Fibroblast of mammary gland (primary cell): Measurements from ENCODE around the gene LYRM7.

ENCODE experiments used
- DNase-seq: peaks from one replicate; pipeline ENCODE4 v3.0.0-alpha.2; 2010; ENCODE audit warnings: low read depth
- H3K4me3 ChIP-seq: 2 replicates; pipeline ENCODE4 v1.5.1; 2011; ENCODE audit warnings: low read depth, mild to moderate bottlenecking, low read length, moderate library complexity; ENCODE audit not compliant: control insufficient read depth
- TF ChIP-seq, protein P1 (sequence below): conservative IDR thresholded peaks from 2 replicates; pipeline ENCODE4 v1.5.1; 2011; ENCODE audit warnings: low read depth, low read length, inconsistent platforms; ENCODE audit not compliant: control insufficient read depth, insufficient read depth

Gene LYRM7

DNA sequence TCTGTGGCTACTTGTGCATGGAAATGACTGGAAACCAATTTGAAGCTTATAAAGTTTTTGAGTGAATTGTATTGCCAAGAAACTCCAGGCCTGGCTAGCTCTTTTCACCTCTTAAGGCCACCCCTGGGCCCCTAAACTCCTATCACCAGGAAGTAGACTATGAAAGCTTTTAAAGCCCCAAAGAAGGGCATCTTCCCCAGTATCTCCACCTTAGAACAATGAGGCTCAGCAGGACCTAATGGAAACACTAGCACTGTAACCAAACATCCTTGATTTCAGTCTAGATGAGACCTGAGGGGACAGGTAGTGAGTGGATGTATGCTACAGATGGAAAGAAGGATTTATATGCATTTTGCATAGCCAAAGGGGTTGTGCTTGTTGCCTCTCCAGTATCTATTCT, 25.0 kb downstream of the LYRM7 start:
- TF ChIP-seq, protein P1, sequence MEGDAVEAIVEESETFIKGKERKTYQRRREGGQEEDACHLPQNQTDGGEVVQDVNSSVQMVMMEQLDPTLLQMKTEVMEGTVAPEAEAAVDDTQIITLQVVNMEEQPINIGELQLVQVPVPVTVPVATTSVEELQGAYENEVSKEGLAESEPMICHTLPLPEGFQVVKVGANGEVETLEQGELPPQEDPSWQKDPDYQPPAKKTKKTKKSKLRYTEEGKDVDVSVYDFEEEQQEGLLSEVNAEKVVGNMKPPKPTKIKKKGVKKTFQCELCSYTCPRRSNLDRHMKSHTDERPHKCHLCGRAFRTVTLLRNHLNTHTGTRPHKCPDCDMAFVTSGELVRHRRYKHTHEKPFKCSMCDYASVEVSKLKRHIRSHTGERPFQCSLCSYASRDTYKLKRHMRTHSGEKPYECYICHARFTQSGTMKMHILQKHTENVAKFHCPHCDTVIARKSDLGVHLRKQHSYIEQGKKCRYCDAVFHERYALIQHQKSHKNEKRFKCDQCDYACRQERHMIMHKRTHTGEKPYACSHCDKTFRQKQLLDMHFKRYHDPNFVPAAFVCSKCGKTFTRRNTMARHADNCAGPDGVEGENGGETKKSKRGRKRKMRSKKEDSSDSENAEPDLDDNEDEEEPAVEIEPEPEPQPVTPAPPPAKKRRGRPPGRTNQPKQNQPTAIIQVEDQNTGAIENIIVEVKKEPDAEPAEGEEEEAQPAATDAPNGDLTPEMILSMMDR, result no peak
- no peak overlapping the region for H3K4me3 ChIP-seq
- no peak for DNase-seq

DNA sequence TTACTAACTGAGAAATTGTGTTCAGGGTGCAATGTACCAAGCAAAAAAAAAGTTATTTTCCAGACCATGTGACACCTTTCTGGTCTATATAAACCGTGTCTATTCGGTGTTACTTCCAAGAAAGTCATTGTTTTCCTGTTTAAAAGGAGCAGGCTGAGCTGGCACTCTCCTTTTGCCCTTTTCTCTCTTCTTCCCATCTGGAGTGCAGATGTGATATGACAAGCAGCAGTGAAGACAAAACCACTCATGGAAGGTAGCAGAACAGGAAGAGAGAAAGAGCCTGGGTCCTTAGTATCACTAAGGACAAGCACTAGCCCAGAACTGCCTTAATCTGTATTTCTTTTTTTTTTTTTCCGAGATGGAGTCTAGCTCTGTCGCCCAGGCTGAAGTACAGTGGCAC, 25.6 kb downstream of the LYRM7 start:
- TF ChIP-seq, protein P1, result no peak
- H3K4me3 ChIP-seq, result no peak overlapping the region

DNA sequence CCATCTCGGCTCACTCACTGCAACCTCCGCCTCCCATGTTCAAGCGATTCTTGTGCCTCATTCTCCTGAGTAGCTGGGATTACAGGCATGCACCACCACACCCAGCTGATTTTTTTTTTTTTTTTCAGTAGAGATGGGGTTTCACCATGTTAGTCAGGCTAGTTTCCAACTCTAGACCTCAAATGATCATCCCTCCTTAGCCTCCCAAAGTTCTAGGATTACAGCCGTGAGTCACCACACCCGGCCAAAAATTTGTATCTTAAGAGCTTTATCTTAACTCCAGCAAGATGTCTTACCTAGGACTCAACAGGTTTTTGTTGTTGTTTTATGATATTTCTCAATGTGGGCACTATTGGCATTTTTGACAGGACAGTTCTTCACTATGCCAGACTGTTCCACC, 27.9 kb downstream of the LYRM7 start:
- peak; percentile 78 for DNase-seq
- TF ChIP-seq, protein P1, result no peak
- H3K4me3 ChIP-seq, result no peak overlapping the region

More for the DNA sequence above, 25.6 kb downstream of the LYRM7 start:
- peak; percentile 72 for DNase-seq

DNA sequence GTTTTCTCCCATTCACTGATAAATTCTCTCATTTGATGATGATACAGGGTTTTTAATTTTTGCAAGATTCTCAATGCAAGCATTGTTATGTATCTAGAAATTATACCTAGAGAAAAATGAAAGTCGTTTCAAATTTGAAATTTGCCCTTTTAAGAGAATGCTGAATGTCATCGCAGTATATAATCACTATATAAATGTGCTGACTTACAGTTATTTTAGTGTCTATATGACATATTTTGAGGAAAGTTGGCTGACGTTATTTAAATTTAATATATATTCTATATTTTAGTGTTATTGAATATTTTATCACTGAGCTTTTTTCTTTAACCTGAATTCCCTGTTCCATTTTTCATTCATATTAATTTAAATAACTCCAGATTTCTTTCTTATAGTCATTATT, 29.8 kb downstream of the LYRM7 start:
- TF ChIP-seq, protein P1, result no peak
- no peak for DNase-seq
- no peak overlapping the region for H3K4me3 ChIP-seq

DNA sequence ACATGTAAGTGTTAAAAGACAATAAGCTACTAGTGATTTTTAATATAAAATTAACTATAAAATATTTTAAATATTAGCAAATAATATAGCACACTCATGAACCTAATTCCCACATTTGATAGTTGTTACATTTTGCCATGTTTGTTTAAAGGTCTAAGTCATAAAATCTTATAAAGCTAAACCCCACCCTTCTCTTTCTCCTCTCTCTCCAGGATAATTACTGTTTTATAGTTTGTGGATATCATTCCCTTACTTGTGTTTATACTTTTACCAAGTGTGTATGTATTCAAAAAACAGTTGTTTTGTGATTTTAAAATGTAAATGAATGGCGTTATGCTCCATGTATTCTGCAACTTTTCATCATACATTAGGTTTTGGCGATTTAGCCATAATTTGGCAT, 34.2 kb downstream of the LYRM7 start:
- no peak for DNase-seq
- TF ChIP-seq, protein P1, result no peak
- no peak overlapping the region for H3K4me3 ChIP-seq

DNA sequence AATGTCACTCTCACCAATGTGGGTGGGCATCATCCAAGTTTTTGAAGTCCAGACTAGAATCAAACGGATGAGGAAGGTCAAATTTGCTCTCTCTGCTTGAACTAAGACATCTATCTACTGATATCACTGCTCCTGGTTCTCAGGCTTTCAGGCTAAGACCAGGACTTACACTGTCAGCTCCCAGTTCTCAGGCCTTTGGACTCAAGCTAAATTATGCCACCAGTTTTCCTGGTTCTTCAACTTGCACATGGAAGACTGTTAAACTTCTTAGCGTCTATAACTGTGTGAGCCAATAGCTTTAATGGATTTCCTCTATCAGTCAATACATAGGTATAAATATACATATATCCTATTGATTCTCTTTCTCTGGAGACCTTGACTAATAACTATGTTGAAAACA, 35.3 kb downstream of the LYRM7 start:
- TF ChIP-seq, protein P1, result no peak
- no peak overlapping the region for H3K4me3 ChIP-seq
- DNase-seq, result no peak

DNA sequence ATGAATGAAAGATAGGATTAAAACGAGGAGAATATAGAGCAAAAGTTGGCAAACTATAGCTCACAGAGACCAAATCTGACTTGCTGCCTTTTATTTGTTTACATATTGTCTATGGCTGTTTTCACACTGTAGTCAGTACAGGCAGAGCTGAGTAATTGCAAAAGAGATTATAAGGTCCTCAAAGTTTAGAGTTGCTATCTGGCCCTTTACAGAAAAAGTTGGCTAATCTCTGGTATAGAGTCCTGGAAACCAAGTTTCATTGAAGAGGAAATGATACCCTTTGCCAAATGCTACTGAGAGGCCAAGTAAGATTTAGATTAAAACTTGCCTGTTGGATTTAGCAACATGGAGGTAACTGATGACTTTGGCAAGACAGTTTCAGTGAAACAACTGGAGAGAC, 36.0 kb downstream of the LYRM7 start:
- TF ChIP-seq, protein P1, result no peak
- H3K4me3 ChIP-seq, result no peak overlapping the region
- no peak for DNase-seq
